ENCODE data around the gene IARS2. TPM values are rescaled to one million over a fixed set of nuclear protein-coding genes. Genes with fewer than 3 reads are reported as not detected.
"Not testable (repeated sequence)": the region's sequence is repeated elsewhere in the genome, so short reads cannot be mapped to it uniquely, and the experiment has no call there.

IARS2 gene
- total RNA-seq, 1 experiment from 2014 or later = 72.9 TPM

DNA sequence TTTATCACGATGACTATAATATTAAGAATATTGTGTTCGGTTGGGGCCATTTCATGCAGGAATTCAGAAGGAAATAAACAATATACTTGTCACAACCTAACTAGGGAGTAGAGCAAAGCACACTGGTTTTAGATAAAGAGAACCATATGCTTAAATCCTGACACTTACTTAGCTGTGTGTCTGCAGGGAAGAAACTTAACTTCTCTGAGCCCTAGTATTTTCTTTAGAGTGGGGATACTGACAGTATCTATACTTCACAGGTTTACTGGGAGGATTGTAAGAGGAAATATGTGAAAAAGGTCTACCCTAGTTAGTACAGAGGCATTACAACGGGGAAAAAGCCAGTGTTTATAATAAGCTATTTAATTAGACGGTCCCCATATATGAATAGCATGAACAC lies 72.9 kb downstream of the IARS2 start:
- Mint-ChIP-seq H3K4me3 (no peak overlapping the region), H3K36me3 (ENCODE audit: insufficient read depth in 1 of 3, low read depth in 3 of 3) (peaks cover 31 to 54% (median 52%) of the 10 kb centered on the region in 3 experiments; a peak in 6 of 7 replicates), H3K27me3 (ENCODE audit: low read depth) (no peaks in the 10 kb centered on the region), H3K27ac (no peak overlapping the region), H3K4me1 (no peaks in the 10 kb centered on the region), H3K9me3 (no peaks in the 10 kb centered on the region)
- no CpG with 5 or more reads among the region's 4 CpGs for WGBS (ENCODE audit: extremely low coverage, insufficient read length, low lambda C conversion rate)
- Histone ChIP-seq H3K4ac (ENCODE audit: low read depth, low read length) (no peak overlapping the region), H2BK15ac (ENCODE audit: low read depth, low read length) (no peak overlapping the region), H3K27ac (ENCODE audit: insufficient read length, low read depth, low read length) (no peak overlapping the region), H4K5ac (ENCODE audit: insufficient read length, low read depth, low read length) (no peak overlapping the region), H3K9me3 (ENCODE audit: control insufficient read depth, low read depth, low read length) (no peaks in the 10 kb centered on the region), H2AFZ (ENCODE audit: low read length) (no peak overlapping the region), H2BK5ac (ENCODE audit: insufficient read length, low read length) (no peak overlapping the region), H3K23me2 (ENCODE audit: insufficient read length, low read depth, low read length, poor library complexity, severe bottlenecking) (no peaks in the 10 kb centered on the region), H3K4me2 (ENCODE audit: insufficient read depth, insufficient read length, low read length) (no peak overlapping the region), H3K79me2 (ENCODE audit: insufficient read depth, low read length) (no peaks in the 10 kb centered on the region), H4K8ac (replicated peaks; ENCODE audit: insufficient read length, low read depth, low read length) (no peak overlapping the region), H3K18ac (ENCODE audit: insufficient read length, low read depth, low read length) (no peak overlapping the region), H2BK20ac (ENCODE audit: low read depth, low read length, poor library complexity, severe bottlenecking) (no peak overlapping the region), H2BK12ac (ENCODE audit: insufficient read length, low read depth, low read length) (no peak overlapping the region), H3K9ac (ENCODE audit: extremely low read depth, insufficient read length, low read length) (no peak overlapping the region), H3K23ac (ENCODE audit: insufficient read length, low read depth, low read length) (no peak overlapping the region), H4K20me1 (ENCODE audit: control insufficient read depth, insufficient read depth, insufficient read length) (no peaks in the 10 kb centered on the region), H2BK120ac (ENCODE audit: low read depth, low read length, poor library complexity, severe bottlenecking) (no peak overlapping the region), H3K27me3 (ENCODE audit: insufficient read depth, low read length) (no peaks in the 10 kb centered on the region), H3K56ac (ENCODE audit: insufficient read length, low read depth, low read length) (no peak overlapping the region), H2AK5ac (ENCODE audit: insufficient read length, low read length) (no peak overlapping the region), H4K91ac (ENCODE audit: insufficient read length, low read depth, low read length) (no peak overlapping the region), H3T11ph (ENCODE audit: low read length) (no peak overlapping the region), H3K4me1 (ENCODE audit: insufficient read depth, low read length) (no peaks in the 10 kb centered on the region), H3K14ac (ENCODE audit: insufficient read depth, low read length) (no peak overlapping the region), H3K79me1 (ENCODE audit: insufficient read depth, low read depth, low read length, poor library complexity, severe bottlenecking) (no peaks in the 10 kb centered on the region)
- TF ChIP-seq, protein P1, sequence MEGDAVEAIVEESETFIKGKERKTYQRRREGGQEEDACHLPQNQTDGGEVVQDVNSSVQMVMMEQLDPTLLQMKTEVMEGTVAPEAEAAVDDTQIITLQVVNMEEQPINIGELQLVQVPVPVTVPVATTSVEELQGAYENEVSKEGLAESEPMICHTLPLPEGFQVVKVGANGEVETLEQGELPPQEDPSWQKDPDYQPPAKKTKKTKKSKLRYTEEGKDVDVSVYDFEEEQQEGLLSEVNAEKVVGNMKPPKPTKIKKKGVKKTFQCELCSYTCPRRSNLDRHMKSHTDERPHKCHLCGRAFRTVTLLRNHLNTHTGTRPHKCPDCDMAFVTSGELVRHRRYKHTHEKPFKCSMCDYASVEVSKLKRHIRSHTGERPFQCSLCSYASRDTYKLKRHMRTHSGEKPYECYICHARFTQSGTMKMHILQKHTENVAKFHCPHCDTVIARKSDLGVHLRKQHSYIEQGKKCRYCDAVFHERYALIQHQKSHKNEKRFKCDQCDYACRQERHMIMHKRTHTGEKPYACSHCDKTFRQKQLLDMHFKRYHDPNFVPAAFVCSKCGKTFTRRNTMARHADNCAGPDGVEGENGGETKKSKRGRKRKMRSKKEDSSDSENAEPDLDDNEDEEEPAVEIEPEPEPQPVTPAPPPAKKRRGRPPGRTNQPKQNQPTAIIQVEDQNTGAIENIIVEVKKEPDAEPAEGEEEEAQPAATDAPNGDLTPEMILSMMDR (conservative IDR thresholded peaks at IDR 0.05) = no peak
- DNase-seq = no peak

DNA sequence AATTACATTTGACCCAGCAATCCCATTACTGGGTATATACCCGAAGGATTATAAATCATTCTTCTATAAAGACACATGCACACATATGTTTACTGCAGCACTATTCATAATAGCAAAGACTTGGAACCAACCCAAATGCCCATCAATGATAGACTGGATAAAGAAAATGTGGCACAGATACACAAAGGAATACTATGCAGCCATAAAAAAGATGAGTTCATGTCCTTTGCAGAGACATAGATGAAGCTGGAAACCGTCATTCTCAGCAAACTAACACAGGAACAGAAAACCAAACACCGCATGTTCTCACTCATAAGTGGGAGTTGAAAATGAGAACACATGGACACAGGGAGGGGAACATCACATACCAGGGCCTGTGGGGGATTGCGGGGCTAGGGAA lies 76.0 kb downstream of the IARS2 start:
- not testable (repeated sequence) for H3K14ac ChIP-seq (ENCODE audit: insufficient read depth, low read length); H3K4me3 Mint-ChIP-seq; H4K8ac ChIP-seq (replicated peaks; ENCODE audit: insufficient read length, low read depth, low read length); H3K9ac ChIP-seq (ENCODE audit: extremely low read depth, insufficient read length, low read length); H3K9me3 Mint-ChIP-seq; H3K79me2 ChIP-seq (ENCODE audit: insufficient read depth, low read length); H3K4me1 ChIP-seq (ENCODE audit: insufficient read depth, low read length); H4K20me1 ChIP-seq (ENCODE audit: control insufficient read depth, insufficient read depth, insufficient read length); H2BK120ac ChIP-seq (ENCODE audit: low read depth, low read length, poor library complexity, severe bottlenecking); H2BK15ac ChIP-seq (ENCODE audit: low read depth, low read length); H3K56ac ChIP-seq (ENCODE audit: insufficient read length, low read depth, low read length); H3K4ac ChIP-seq (ENCODE audit: low read depth, low read length); H2AK5ac ChIP-seq (ENCODE audit: insufficient read length, low read length); H4K91ac ChIP-seq (ENCODE audit: insufficient read length, low read depth, low read length); H4K5ac ChIP-seq (ENCODE audit: insufficient read length, low read depth, low read length); H2AFZ ChIP-seq (ENCODE audit: low read length); H3K27me3 ChIP-seq (ENCODE audit: insufficient read depth, low read length); H3K4me2 ChIP-seq (ENCODE audit: insufficient read depth, insufficient read length, low read length); H2BK5ac ChIP-seq (ENCODE audit: insufficient read length, low read length); H2BK12ac ChIP-seq (ENCODE audit: insufficient read length, low read depth, low read length); H3K23me2 ChIP-seq (ENCODE audit: insufficient read length, low read depth, low read length, poor library complexity, severe bottlenecking); DNase-seq; H3K27ac Mint-ChIP-seq; H3K27ac ChIP-seq (ENCODE audit: insufficient read length, low read depth, low read length); H3K79me1 ChIP-seq (ENCODE audit: insufficient read depth, low read depth, low read length, poor library complexity, severe bottlenecking); H3K18ac ChIP-seq (ENCODE audit: insufficient read length, low read depth, low read length); H3K9me3 ChIP-seq (ENCODE audit: control insufficient read depth, low read depth, low read length); H3K4me1 Mint-ChIP-seq; H3K27me3 Mint-ChIP-seq (ENCODE audit: low read depth); H3K23ac ChIP-seq (ENCODE audit: insufficient read length, low read depth, low read length); H2BK20ac ChIP-seq (ENCODE audit: low read depth, low read length, poor library complexity, severe bottlenecking); H3T11ph ChIP-seq (ENCODE audit: low read length)
- WGBS (ENCODE audit: extremely low coverage, insufficient read length, low lambda C conversion rate) = no CpG with 5 or more reads among the region's 4 CpGs
- peaks cover 39 to 64% (median 62%) of the 10 kb centered on the region in 3 experiments; a peak in 6 of 7 replicates for H3K36me3 Mint-ChIP-seq (ENCODE audit: insufficient read depth in 1 of 3, low read depth in 3 of 3)
